ENCODE results near the gene UBAP1L. TPM values are rescaled to one million over a fixed set of nuclear protein-coding genes. Genes with fewer than 3 reads are reported as not detected.
"Not testable (repeated sequence)": the region's sequence is repeated elsewhere in the genome, so short reads cannot be mapped to it uniquely, and the experiment has no call there.

Gene UBAP1L
- total and polyA plus RNA-seq, 2 experiments from 2014 or later, result 1.8 to 2.5 TPM

DNA sequence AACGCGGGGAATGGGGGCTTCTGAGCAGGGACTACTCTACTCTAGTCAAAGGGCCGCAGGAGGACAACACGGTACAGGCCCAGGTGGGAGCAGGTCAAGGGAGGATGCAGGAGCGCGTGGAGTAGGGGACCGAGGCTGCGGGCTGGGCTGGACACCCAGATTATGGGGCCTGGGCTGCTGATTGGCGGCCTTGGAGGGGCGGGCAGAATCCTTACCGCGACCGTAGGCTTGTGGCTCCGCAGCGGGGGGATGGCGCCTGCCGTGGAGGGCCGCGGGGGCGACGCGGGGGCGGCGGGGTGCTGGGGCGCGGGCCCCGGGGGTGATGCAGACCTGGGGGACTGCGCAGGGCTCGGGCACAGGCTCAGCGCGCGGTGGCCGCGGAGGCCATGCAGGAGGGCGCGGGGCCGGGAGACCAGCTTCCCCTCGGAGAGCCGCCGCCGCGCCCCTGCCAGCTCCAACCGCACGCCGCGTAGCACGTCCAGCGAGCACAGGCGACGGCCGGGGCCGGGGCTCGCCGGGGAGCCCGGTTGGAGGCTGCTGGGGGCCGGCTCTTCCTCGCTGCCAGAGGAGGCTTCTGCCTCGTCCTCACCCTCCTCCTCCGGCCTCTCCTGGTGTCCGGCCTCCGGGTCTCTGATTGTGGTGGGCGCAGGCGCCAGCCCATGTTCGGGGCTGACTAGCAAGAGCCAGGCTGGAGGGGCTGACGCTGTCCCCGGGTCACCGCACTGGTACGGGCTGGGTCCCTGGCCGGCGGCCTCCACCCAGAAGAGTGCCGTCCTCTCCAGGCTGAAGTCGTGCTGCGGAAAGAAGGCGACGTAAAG lies 12.9 kb downstream of the UBAP1L start:
- H3K27me3 ChIP-seq, result no peaks in the 10 kb centered on the region
- H2AFZ ChIP-seq, result no peak overlapping the region
- no peaks in the 10 kb centered on the region for H3K79me2 ChIP-seq
- H3K36me3 ChIP-seq (replicated peaks; ENCODE audit: insufficient read depth, low read depth), result no peaks in the 10 kb centered on the region
- H3K27ac ChIP-seq, result no peak overlapping the region
- DNase-seq (ENCODE audit: low spot score), result no peak
- no peaks in the 10 kb centered on the region for H4K20me1 ChIP-seq (ENCODE audit: insufficient read depth, poor library complexity, severe bottlenecking)
- H3K4me1 ChIP-seq (ENCODE audit: insufficient read depth), result no peaks in the 10 kb centered on the region
- no peak overlapping the region for H3K4me3 ChIP-seq
- TF ChIP-seq, protein P1, sequence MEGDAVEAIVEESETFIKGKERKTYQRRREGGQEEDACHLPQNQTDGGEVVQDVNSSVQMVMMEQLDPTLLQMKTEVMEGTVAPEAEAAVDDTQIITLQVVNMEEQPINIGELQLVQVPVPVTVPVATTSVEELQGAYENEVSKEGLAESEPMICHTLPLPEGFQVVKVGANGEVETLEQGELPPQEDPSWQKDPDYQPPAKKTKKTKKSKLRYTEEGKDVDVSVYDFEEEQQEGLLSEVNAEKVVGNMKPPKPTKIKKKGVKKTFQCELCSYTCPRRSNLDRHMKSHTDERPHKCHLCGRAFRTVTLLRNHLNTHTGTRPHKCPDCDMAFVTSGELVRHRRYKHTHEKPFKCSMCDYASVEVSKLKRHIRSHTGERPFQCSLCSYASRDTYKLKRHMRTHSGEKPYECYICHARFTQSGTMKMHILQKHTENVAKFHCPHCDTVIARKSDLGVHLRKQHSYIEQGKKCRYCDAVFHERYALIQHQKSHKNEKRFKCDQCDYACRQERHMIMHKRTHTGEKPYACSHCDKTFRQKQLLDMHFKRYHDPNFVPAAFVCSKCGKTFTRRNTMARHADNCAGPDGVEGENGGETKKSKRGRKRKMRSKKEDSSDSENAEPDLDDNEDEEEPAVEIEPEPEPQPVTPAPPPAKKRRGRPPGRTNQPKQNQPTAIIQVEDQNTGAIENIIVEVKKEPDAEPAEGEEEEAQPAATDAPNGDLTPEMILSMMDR (IDR thresholded peaks at IDR 0.05; ENCODE audit: poor library complexity), result no peak
- no peak for TF ChIP-seq EZH2phosphoT487 (IDR thresholded peaks at IDR 0.05; ENCODE audit: low read depth, severe bottlenecking, unreplicated experiment)
- no peak for TF ChIP-seq EZH2 (IDR thresholded peaks at IDR 0.05; ENCODE audit: borderline replicate concordance)
- no peaks in the 10 kb centered on the region for H3K9me3 ChIP-seq (ENCODE audit: low read depth)
- WGBS (ENCODE audit: low lambda C conversion rate, missing lambda C conversion rate), result 64% methylated on average over 33 of the region's 75 CpGs
- H3K9me2 ChIP-seq (replicated peaks; ENCODE audit: insufficient read depth), result no peaks in the 10 kb centered on the region
- H3K4me2 ChIP-seq, result no peak overlapping the region

- WGBS (ENCODE audit: low lambda C conversion rate, missing lambda C conversion rate), result 42% methylated on average over 9 of the region's 9 CpGs
- peak; percentile 88 for DNase-seq (ENCODE audit: low spot score)
Measured at GRCh38 chr15:65101411-65101890, 13.5 kb downstream of the UBAP1L start.

GRCh38 chr15:65100442-65100841 lies 14.6 kb downstream of the UBAP1L start:
- TF ChIP-seq, protein P1 (IDR thresholded peaks at IDR 0.05; ENCODE audit: poor library complexity), result no peak
- no peak for TF ChIP-seq EZH2phosphoT487 (IDR thresholded peaks at IDR 0.05; ENCODE audit: low read depth, severe bottlenecking, unreplicated experiment)
- 93% methylated on average over 7 of the region's 7 CpGs for WGBS (ENCODE audit: low lambda C conversion rate, missing lambda C conversion rate)
- no peak for DNase-seq (ENCODE audit: low spot score)
- H2AFZ ChIP-seq, result no peak overlapping the region
- H3K4me1 ChIP-seq (ENCODE audit: insufficient read depth), result peaks cover 3% of the 10 kb centered on the region
- no peak overlapping the region for H3K27ac ChIP-seq
- no peaks in the 10 kb centered on the region for H3K27me3 ChIP-seq
- H3K9me2 ChIP-seq (replicated peaks; ENCODE audit: insufficient read depth), result no peaks in the 10 kb centered on the region
- no peak overlapping the region for H3K4me3 ChIP-seq
- no peak overlapping the region for H3K4me2 ChIP-seq
- no peaks in the 10 kb centered on the region for H3K36me3 ChIP-seq (replicated peaks; ENCODE audit: insufficient read depth, low read depth)
- no peaks in the 10 kb centered on the region for H3K9me3 ChIP-seq (ENCODE audit: low read depth)
- no peaks in the 10 kb centered on the region for H3K79me2 ChIP-seq
- H4K20me1 ChIP-seq (ENCODE audit: insufficient read depth, poor library complexity, severe bottlenecking), result no peaks in the 10 kb centered on the region

More at GRCh38 chr15:65101411-65101890, 13.5 kb downstream of the UBAP1L start:
- no peaks in the 10 kb centered on the region for H3K9me2 ChIP-seq (replicated peaks; ENCODE audit: insufficient read depth)
- TF ChIP-seq, protein P1 (IDR thresholded peaks at IDR 0.05; ENCODE audit: poor library complexity), result peak; percentile 92
- no peak for TF ChIP-seq EZH2phosphoT487 (IDR thresholded peaks at IDR 0.05; ENCODE audit: low read depth, severe bottlenecking, unreplicated experiment)
- TF ChIP-seq EZH2 (IDR thresholded peaks at IDR 0.05; ENCODE audit: borderline replicate concordance), result no peak
- no peaks in the 10 kb centered on the region for H4K20me1 ChIP-seq (ENCODE audit: insufficient read depth, poor library complexity, severe bottlenecking)
- no peaks in the 10 kb centered on the region for H3K79me2 ChIP-seq
- H3K4me1 ChIP-seq (ENCODE audit: insufficient read depth), result no peaks in the 10 kb centered on the region
- no peak overlapping the region for H3K4me2 ChIP-seq
- H3K36me3 ChIP-seq (replicated peaks; ENCODE audit: insufficient read depth, low read depth), result no peaks in the 10 kb centered on the region
- no peaks in the 10 kb centered on the region for H3K9me3 ChIP-seq (ENCODE audit: low read depth)
- H3K4me3 ChIP-seq, result no peak overlapping the region
- H2AFZ ChIP-seq, result no peak overlapping the region
- no peaks in the 10 kb centered on the region for H3K27me3 ChIP-seq
- no peak overlapping the region for H3K27ac ChIP-seq

DNA sequence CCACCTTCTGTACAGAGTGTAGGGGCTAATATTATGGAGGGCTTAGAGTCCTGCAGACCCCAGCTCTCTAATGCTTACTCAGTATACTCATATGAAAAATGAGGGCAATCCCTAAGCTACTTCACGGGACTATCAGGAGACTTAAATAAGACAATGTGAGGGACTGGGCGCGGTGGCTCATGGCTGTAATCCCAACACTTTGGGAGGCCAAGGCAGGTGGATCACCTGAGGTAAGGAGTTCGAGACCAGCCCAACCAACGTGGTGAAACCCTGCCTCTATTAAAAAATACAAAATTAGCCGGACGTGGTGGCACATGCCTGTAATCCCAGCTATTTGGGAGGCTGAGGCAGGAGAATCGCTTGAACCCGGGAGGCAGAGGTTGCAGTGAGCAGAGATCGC lies 15.2 kb downstream of the UBAP1L start:
- H3K36me3 ChIP-seq (replicated peaks; ENCODE audit: insufficient read depth, low read depth); H3K9me2 ChIP-seq (replicated peaks; ENCODE audit: insufficient read depth); H3K79me2 ChIP-seq; H4K20me1 ChIP-seq (ENCODE audit: insufficient read depth, poor library complexity, severe bottlenecking); H3K4me1 ChIP-seq (ENCODE audit: insufficient read depth); H2AFZ ChIP-seq; H3K27me3 ChIP-seq; H3K9me3 ChIP-seq (ENCODE audit: low read depth); DNase-seq (ENCODE audit: low spot score); H3K4me3 ChIP-seq; H3K27ac ChIP-seq; H3K4me2 ChIP-seq: not testable (repeated sequence)
- 96% methylated on average over 10 of the region's 10 CpGs for WGBS (ENCODE audit: low lambda C conversion rate, missing lambda C conversion rate)

Measured in hepatocyte (in vitro differentiated cells).